ENCODE results near the gene TBC1D4.

TBC1D4 gene

GRCh38 chr13:75452564-75452963, 29.4 kb downstream of the TBC1D4 start:
- TF ChIP-seq, protein P1, sequence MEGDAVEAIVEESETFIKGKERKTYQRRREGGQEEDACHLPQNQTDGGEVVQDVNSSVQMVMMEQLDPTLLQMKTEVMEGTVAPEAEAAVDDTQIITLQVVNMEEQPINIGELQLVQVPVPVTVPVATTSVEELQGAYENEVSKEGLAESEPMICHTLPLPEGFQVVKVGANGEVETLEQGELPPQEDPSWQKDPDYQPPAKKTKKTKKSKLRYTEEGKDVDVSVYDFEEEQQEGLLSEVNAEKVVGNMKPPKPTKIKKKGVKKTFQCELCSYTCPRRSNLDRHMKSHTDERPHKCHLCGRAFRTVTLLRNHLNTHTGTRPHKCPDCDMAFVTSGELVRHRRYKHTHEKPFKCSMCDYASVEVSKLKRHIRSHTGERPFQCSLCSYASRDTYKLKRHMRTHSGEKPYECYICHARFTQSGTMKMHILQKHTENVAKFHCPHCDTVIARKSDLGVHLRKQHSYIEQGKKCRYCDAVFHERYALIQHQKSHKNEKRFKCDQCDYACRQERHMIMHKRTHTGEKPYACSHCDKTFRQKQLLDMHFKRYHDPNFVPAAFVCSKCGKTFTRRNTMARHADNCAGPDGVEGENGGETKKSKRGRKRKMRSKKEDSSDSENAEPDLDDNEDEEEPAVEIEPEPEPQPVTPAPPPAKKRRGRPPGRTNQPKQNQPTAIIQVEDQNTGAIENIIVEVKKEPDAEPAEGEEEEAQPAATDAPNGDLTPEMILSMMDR (IDR thresholded peaks at IDR 0.05) = no peak
- no peak for TF ChIP-seq ZFX (IDR thresholded peaks at IDR 0.05; ENCODE audit: borderline replicate concordance)
- no peak overlapping the region for H3K27ac ChIP-seq

DNA sequence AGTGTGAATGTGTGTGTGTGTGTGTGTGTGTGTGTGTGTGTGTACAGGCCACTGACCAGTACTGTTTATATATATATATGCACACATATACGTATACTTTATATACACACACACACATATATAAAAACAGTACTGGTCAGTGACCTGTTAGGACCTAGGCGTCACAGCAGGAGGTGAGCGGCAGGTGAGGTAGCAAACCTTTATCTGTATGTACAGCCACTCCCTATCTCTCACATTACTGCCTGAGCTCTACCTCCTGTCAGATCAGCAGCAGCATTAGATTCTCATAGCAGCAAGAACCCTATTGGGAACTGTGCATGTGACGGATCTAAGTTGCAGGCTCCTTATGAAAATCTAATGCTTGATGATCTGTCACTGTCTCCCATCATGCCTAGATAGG, 34.5 kb downstream of the TBC1D4 start:
- TF ChIP-seq ZFX (IDR thresholded peaks at IDR 0.05; ENCODE audit: borderline replicate concordance) = no peak
- TF ChIP-seq, protein P1 (IDR thresholded peaks at IDR 0.05) = no peak
- no peak overlapping the region for H3K27ac ChIP-seq

DNA sequence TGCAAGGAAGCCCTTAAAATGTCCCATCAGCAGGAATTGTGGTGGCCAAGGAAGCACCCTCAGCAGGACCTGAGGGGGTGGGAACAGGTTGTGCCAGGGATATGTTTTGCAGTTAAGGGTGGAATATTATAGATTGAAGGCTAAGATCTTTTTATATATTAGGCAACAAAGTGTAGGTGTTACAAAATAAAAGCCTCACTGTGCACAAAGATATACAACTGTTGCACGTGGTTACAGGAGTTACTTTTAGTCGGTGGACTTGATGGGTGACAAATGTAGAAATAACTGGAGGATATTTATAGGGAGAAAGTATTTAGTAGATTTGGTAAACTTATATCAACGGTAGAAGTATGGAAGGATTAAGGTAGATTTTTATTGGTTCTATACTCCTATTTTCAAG, 35.1 kb downstream of the TBC1D4 start:
- TF ChIP-seq, protein P1 (IDR thresholded peaks at IDR 0.05) = no peak
- no peak for TF ChIP-seq ZFX (IDR thresholded peaks at IDR 0.05; ENCODE audit: borderline replicate concordance)
- H3K27ac ChIP-seq = no peak overlapping the region

GRCh38 chr13:75445717-75446499, 36.1 kb downstream of the TBC1D4 start:
- no peak overlapping the region for H3K27ac ChIP-seq
- TF ChIP-seq ZFX (IDR thresholded peaks at IDR 0.05; ENCODE audit: borderline replicate concordance) = no peak
- TF ChIP-seq, protein P1 (IDR thresholded peaks at IDR 0.05) = no peak

- TF ChIP-seq ZFX (IDR thresholded peaks at IDR 0.05; ENCODE audit: borderline replicate concordance) = no peak
- TF ChIP-seq, protein P1 (IDR thresholded peaks at IDR 0.05) = no peak
- H3K27ac ChIP-seq = no peak overlapping the region
These were observed 38.0 kb downstream of the TBC1D4 start for GRCh38 chr13:75444016-75444415.

- TF ChIP-seq, protein P1 (IDR thresholded peaks at IDR 0.05) = no peak
- TF ChIP-seq ZFX (IDR thresholded peaks at IDR 0.05; ENCODE audit: borderline replicate concordance) = no peak
- H3K27ac ChIP-seq = no peak overlapping the region
These were observed 38.5 kb downstream of the TBC1D4 start for GRCh38 chr13:75443356-75443958.

DNA sequence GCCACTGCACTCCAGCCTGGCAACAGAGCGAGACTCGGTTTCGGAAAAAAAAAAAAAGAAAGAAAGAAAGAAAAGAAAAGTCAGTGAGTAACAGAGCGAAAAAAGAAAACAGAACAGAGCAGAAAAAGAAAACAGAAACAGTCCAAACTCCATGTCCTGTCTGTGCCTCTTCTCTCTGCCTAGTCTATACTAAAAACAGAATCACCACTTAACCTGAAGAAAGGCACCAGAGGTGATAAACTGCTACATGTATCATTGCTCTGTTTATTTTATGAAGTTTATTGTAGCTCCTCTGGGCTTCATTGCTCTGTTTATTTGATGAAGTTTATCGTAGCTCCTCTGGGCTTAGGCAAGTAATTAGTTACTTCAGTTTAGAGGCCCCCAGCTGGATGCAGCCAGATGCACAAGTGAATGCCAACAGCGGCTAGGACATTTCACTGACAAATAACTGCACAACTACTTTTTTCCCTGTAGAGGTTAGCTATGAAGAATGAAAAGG, 39.2 kb downstream of the TBC1D4 start:
- H3K27ac ChIP-seq = no peak overlapping the region
- no peak for TF ChIP-seq ZFX (IDR thresholded peaks at IDR 0.05; ENCODE audit: borderline replicate concordance)
- TF ChIP-seq, protein P1 (IDR thresholded peaks at IDR 0.05) = no peak

All from 22Rv1 (cell line).